A549 treated with RU486 at 1 μM for 4 hours (cell line): Measurements from ENCODE around the gene SMAD1. TPM values are rescaled to one million over a fixed set of nuclear protein-coding genes. Genes with fewer than 3 reads are reported as not detected.

ENCODE experiments used
- total RNA-seq: library from RNA; stranded (reverse); fragments of 200-300 nt; extraction: Qiagen RNA extraction; gene quantifications from 5 replicates; pipeline ENCODE4 v1.2.3, GENCODE V29; 2022; ENCODE audit warnings: low read depth

The SMAD1 gene
- 8.9 to 12.3 TPM (median 11.0 TPM) in 5 replicates for total RNA-seq

DNA sequence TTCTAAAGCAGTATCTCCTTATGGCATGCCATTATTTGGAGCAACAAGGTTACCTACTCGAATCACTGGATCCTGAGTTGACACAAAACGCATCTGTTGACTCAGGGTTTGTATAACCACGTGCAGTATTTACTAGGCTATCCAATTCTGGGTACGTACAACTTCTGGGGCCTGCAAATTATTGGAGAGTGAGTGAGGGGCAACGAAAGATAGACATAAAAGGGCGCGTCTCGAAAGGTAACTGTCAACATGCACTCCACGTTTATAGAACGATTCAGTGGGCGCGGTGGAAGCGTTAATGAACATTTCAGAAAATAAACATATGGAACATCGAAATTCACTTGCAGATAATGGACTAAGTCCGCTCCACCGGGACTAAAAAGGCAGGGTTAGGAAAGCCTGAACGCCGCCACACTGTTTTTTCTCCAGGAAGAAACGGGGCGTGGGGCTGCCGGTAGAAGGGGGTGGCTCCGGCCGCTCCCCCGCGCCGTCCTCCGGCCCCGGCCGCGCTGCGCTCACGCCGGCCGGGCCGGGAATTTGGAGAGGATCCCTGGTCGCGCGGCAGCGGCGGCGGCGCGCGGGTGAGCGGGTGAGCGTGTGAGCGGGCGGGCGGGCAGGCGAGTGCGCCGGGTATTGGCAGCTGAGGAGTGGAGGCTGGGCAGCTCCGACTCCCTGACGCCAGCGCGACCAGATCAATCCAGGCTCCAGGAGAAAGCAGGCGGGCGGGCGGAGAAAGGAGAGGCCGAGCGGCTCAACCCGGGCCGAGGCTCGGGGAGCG, at the start of gene SMAD1:
TSS of gene SMAD1 (plus strand) at position 690 of the 778 bp plus-strand sequence. CDS start 32,761 bp downstream, outside the sequence.

Other genes with a start within 250 kb of the SMAD1 start
- gene MMAA, start 137.5 kb downstream of the SMAD1 start, total RNA-seq, result 1.0 to 2.8 TPM (median 1.9 TPM) in 5 replicates
- gene C4orf51, start 198.3 kb downstream of the SMAD1 start, total RNA-seq, result not detected in 5 replicates